GM12874 (cell line): Measurements from ENCODE around the gene CASP7.

Experiments used
- CTCF ChIP-seq: IDR thresholded peaks from 2 replicates; pipeline ENCODE4 v1.5.1; 2011; ENCODE audit warnings: low read depth, mild to moderate bottlenecking, control low read depth, low read length, moderate library complexity; ENCODE audit not compliant: insufficient read depth

Gene CASP7

GRCh38 chr10:113712755-113713639 lies 33.3 kb downstream of the CASP7 start:
- TF ChIP-seq CTCF = no peak

GRCh38 chr10:113713640-113713982 lies 33.9 kb downstream of the CASP7 start:
- TF ChIP-seq CTCF = no peak

- no peak for TF ChIP-seq CTCF
Measured at GRCh38 chr10:113716109-113716910, 36.6 kb downstream of the CASP7 start.

GRCh38 chr10:113718969-113719822 lies 39.5 kb downstream of the CASP7 start:
- TF ChIP-seq CTCF = no peak

GRCh38 chr10:113720386-113720785 lies 40.7 kb downstream of the CASP7 start:
- no peak for TF ChIP-seq CTCF

- no peak for TF ChIP-seq CTCF
Measured at GRCh38 chr10:113732160-113732881, 52.6 kb downstream of the CASP7 start.
